Lower leg skin (tissue), 3 donors: Measurements from ENCODE around the gene UMAD1.

Source experiments
- POLR2A ChIP-seq, 2 donors: fragments of 450-650 bp; IDR thresholded peaks; one replicate each; pipeline ENCODE4 v1.6.1; 2016 to 2017; ENCODE audit warnings: antibody characterized with exemption in 2 of 2, mild to moderate bottlenecking in 1 of 2, moderate library complexity in 1 of 2
- TF ChIP-seq, protein P1 (sequence below), 3 donors: fragments of 450-650 bp; IDR thresholded peaks; one replicate each; pipeline ENCODE4 v1.5.1; 2016; ENCODE audit warnings: antibody characterized with exemption in 3 of 3, mild to moderate bottlenecking in 3 of 3, moderate library complexity in 2 of 3

DNA sequence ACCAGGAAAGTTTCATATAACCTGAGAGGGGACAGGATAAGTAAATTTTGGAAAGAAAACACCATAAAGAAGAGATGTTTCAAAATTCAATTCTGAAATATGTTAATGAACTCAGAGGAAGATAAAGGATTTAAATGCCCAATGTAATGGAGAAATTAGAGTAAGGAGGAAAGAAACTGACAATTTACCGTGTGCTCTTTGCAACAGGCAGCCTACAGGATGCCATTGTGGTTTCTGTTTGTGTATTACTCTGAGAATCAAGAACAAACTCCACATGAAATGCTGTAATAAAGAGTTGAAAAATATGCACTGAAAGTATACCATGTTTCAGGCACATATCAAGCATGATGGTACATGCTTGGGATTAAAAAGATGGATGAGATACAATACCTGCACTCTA is 283.3 kb downstream of the UMAD1 start:
- TF ChIP-seq, protein P1, sequence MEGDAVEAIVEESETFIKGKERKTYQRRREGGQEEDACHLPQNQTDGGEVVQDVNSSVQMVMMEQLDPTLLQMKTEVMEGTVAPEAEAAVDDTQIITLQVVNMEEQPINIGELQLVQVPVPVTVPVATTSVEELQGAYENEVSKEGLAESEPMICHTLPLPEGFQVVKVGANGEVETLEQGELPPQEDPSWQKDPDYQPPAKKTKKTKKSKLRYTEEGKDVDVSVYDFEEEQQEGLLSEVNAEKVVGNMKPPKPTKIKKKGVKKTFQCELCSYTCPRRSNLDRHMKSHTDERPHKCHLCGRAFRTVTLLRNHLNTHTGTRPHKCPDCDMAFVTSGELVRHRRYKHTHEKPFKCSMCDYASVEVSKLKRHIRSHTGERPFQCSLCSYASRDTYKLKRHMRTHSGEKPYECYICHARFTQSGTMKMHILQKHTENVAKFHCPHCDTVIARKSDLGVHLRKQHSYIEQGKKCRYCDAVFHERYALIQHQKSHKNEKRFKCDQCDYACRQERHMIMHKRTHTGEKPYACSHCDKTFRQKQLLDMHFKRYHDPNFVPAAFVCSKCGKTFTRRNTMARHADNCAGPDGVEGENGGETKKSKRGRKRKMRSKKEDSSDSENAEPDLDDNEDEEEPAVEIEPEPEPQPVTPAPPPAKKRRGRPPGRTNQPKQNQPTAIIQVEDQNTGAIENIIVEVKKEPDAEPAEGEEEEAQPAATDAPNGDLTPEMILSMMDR (IDR thresholded peaks at IDR 0.05), result no peak
- no peak for TF ChIP-seq POLR2A (IDR thresholded peaks at IDR 0.05)
